MM.1S (cell line): ENCODE data around the gene PTPRC.

Experiments
- EZH2phosphoT487 ChIP-seq: fragments of 300-600 bp; sonication (generic); IDR thresholded peaks from 2 replicates; pipeline ENCODE4 v1.6.1; 2018; ENCODE audit warnings: antibody characterized with exemption, low read length
- TF ChIP-seq, protein P1 (sequence below): fragments of 300-600 bp; sonication (generic); IDR thresholded peaks from 2 replicates; pipeline ENCODE4 v1.5.1; 2016; ENCODE audit warnings: antibody characterized with exemption, low read length, mixed read lengths

DNA sequence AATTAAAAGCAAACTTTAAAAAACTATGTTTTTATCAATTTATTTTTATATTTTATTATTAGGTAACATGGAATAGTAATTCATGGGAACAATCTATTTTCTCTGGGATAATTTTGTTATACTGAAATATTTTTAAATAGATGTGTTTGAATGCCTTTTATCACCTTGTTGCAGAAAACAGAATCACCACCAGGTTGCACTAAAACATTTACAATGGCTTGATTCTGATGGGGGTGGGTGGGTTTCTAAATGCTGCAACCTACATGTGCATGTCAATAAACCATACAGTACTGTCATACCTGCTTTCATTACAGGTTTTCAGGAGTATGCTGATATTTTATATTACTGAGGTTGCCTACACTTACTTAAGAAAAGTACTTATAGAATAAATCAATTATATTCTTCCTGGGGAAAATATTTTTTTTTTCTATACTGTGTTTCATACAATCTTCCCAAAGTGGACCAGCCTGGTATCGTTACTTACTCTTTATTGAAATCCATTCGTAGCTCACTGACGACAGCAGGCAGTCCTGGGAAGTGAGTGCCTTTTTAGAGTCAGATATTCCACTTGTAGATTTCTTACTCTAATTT, 132.8 kb downstream of the PTPRC start:
- TF ChIP-seq, protein P1, sequence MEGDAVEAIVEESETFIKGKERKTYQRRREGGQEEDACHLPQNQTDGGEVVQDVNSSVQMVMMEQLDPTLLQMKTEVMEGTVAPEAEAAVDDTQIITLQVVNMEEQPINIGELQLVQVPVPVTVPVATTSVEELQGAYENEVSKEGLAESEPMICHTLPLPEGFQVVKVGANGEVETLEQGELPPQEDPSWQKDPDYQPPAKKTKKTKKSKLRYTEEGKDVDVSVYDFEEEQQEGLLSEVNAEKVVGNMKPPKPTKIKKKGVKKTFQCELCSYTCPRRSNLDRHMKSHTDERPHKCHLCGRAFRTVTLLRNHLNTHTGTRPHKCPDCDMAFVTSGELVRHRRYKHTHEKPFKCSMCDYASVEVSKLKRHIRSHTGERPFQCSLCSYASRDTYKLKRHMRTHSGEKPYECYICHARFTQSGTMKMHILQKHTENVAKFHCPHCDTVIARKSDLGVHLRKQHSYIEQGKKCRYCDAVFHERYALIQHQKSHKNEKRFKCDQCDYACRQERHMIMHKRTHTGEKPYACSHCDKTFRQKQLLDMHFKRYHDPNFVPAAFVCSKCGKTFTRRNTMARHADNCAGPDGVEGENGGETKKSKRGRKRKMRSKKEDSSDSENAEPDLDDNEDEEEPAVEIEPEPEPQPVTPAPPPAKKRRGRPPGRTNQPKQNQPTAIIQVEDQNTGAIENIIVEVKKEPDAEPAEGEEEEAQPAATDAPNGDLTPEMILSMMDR = peak; percentile 51
- TF ChIP-seq EZH2phosphoT487 = no peak
